Measurements from ENCODE around the gene TMEM220. TPM values are rescaled to one million over a fixed set of nuclear protein-coding genes. Genes with fewer than 3 reads are reported as not detected.

Gene TMEM220
- total RNA-seq, 2 experiments from 2014 or later: 0.86 to 1.7 TPM

DNA sequence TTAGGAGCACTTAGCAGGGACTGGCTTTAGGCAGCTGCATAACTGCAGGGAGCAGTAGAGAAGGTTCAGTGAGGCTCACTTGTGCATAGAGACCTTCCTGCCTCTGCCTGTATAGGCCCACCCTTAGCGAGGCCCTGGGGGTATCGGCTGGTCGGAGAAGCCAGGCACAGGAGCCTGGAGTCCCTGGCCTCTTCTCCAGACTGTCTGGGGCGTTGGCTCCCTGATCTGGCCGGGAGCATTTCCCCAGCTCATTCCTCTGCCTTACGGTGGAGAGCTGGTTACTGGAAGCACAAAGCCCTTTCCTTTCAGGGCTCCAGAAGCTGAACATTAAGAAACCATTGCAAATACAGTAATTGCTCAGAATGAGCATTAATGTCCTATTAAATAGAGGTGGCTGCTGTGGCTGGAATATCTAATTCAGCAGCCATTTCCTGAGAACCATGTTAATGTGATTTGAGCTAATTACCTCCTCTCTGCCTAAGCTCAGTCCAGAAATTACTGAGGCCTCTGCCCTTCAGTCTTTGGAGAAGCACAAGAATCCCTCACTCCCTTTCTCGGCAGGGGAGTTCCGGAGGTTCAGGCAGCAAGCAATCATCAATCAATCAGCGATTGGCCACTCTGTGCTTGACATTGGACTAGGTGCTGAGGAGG lies 18.8 kb upstream of the TMEM220 start:
- Mint-ChIP-seq H3K27me3 (peaks cover 3% of the 10 kb centered on the region), H3K4me3 (no peak overlapping the region)

GRCh38 chr17:10745231-10745630 lies 15.4 kb upstream of the TMEM220 start:
- POLR2A ChIA-PET: no interaction called here
- no peak for DNase-seq
- no peak for ATAC-seq (ENCODE audit: low read depth)
- peaks cover 7% of the 10 kb centered on the region for H3K4me1 Mint-ChIP-seq
- H3K27me3 Mint-ChIP-seq: peaks cover 3% of the 10 kb centered on the region
- no peak overlapping the region for H3K4me3 Mint-ChIP-seq
- no peaks in the 10 kb centered on the region for H3K36me3 Mint-ChIP-seq
- H3K9me3 Mint-ChIP-seq: no peaks in the 10 kb centered on the region
- no peak overlapping the region for H3K27ac Mint-ChIP-seq

More for the DNA sequence above, 18.8 kb upstream of the TMEM220 start:
- ATAC-seq (ENCODE audit: low read depth) (no peak), DNase-seq (no peak)
- Mint-ChIP-seq H3K36me3 (no peaks in the 10 kb centered on the region), H3K27ac (no peak overlapping the region), H3K4me1 (peaks cover 7% of the 10 kb centered on the region), H3K9me3 (no peaks in the 10 kb centered on the region)
- POLR2A ChIA-PET: no interaction called here

DNA sequence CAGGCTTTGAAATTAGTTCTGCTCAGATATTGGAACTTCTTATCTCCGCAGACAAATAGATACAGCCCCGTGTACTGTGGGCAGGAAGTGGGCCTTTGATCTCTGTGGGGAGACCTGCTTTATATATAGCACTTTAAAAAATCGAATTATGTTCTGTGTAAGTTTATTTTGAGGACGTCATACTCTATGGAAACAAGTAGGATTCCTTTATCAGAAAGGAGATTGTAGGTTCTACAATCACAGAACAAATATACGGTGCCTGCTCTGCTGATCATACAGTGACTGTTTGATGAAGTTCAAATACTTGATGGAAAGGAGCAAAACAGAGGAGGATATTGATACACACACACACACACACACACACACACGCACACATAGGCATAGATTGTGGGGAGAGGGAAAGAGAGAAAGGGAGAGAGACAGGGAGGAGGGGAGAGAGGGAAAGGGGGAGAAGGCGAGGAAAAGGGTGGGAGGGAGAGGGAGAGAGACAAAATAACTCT lies 14.7 kb upstream of the TMEM220 start:
- H3K4me1 Mint-ChIP-seq: peaks cover 7% of the 10 kb centered on the region
- H3K4me3 Mint-ChIP-seq: peak overlapping the region; percentile 53
- no peak for DNase-seq
- H3K9me3 Mint-ChIP-seq: no peaks in the 10 kb centered on the region
- POLR2A ChIA-PET: no interaction called here
- peak overlapping the region; percentile 67 for H3K27ac Mint-ChIP-seq
- H3K36me3 Mint-ChIP-seq: no peaks in the 10 kb centered on the region
- ATAC-seq (ENCODE audit: low read depth): peak; percentile 97
- peaks cover 3% of the 10 kb centered on the region for H3K27me3 Mint-ChIP-seq

DNA sequence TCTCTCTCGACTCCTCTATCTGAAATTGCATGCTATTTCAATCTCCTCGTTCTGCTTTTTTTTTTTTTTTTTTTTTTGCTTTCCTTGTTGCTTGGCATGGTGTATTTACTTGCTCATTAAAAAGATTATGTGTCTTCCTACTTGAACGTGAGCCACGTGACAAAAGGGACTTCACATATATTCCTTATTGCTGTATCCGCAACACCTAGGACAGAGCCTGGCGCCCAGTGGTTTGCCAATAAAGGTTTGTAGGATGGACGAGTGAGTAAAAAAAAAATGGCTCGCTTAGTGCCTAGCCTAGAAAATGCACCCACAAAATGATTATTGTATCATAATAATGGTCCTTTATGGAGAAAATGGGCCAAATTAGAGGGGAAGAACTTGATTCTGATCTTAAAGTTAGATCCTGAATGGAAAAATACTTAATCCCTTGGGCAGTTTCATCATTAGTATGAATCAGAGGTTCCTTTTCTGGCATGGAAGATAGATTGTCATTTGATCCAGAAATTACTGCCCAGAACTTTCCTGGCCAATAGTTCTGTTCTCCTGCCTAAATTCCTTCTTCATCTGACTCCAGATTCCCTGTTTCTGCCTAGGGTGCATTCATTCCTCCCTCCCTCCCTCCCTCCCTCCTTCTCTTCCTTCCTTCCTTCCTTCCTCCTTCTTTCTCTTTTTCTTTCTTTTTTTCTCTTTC lies 13.6 kb upstream of the TMEM220 start:
- ATAC-seq (ENCODE audit: low read depth): no peak
- no peaks in the 10 kb centered on the region for H3K27me3 Mint-ChIP-seq
- no peaks in the 10 kb centered on the region for H3K36me3 Mint-ChIP-seq
- DNase-seq: no peak
- no peak overlapping the region for H3K4me3 Mint-ChIP-seq
- H3K27ac Mint-ChIP-seq: no peak overlapping the region
- peaks cover 7% of the 10 kb centered on the region for H3K4me1 Mint-ChIP-seq
- POLR2A ChIA-PET: no interaction called here
- H3K9me3 Mint-ChIP-seq: no peaks in the 10 kb centered on the region

- no peaks in the 10 kb centered on the region for H3K9me3 Mint-ChIP-seq
- no peaks in the 10 kb centered on the region for H3K27me3 Mint-ChIP-seq
- POLR2A ChIA-PET: no interaction called here
- no peak overlapping the region for H3K4me3 Mint-ChIP-seq
- no peak for DNase-seq
- H3K36me3 Mint-ChIP-seq: no peaks in the 10 kb centered on the region
- ATAC-seq (ENCODE audit: low read depth): no peak
- H3K4me1 Mint-ChIP-seq: peaks cover 7% of the 10 kb centered on the region
- H3K27ac Mint-ChIP-seq: no peak overlapping the region
Measured at GRCh38 chr17:10742431-10742830, 12.6 kb upstream of the TMEM220 start.

- H3K4me1 Mint-ChIP-seq: peaks cover 9% of the 10 kb centered on the region
- H3K27me3 Mint-ChIP-seq: no peaks in the 10 kb centered on the region
- H3K36me3 Mint-ChIP-seq: no peaks in the 10 kb centered on the region
- DNase-seq (no peak), ATAC-seq (ENCODE audit: low read depth) (no peak)
- no peak overlapping the region for H3K27ac Mint-ChIP-seq
- H3K4me3 Mint-ChIP-seq: no peak overlapping the region
- H3K9me3 Mint-ChIP-seq: no peaks in the 10 kb centered on the region
- POLR2A ChIA-PET: no interaction called here
Measured at GRCh38 chr17:10741416-10742135, 11.8 kb upstream of the TMEM220 start.

- Mint-ChIP-seq H3K9me3 (no peaks in the 10 kb centered on the region), H3K36me3 (no peaks in the 10 kb centered on the region), H3K27ac (no peak overlapping the region), H3K4me1 (peaks cover 6% of the 10 kb centered on the region), H3K4me3 (no peak overlapping the region), H3K27me3 (no peaks in the 10 kb centered on the region)
- DNase-seq (no peak), ATAC-seq (ENCODE audit: low read depth) (no peak)
- POLR2A ChIA-PET: no interaction called here
Measured at GRCh38 chr17:10739386-10739785, 9.6 kb upstream of the TMEM220 start.

DNA sequence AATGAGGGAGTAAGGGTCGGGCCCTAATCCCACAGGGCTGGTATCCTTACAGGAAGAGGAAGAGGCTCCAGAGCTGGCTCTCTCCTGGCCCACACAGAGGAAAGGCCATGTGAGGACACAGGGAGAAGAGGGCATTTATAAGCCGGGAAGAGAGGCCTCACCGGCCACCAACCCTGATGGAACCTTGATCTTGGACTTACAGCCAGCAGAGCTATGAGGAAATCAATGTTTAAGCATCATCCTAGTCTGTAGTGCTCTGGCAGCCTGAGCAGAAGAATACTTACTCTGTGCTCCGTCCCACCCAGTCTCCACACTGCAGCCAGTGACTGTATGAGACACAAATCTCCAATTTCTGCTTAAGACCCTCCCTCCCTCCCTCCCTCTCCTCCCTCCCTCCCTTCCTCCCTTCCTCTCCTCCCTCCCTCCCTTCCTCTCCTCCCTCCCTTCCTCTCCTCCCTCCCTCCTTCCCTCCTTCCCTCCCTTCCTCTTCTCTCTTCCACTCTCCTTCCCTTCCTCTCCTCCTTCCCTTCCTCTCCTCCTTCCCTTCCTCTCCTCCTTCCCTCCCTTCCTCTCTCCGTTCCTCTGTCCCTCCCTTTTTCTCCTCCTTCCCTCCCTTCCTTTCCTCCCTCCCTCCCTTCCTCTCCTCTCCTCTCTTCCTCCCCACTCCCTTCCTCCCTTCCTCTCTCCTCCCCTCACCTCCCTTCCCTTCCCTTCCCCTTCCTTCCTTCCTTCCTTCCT lies 8.9 kb upstream of the TMEM220 start:
- no peak overlapping the region for H3K27ac Mint-ChIP-seq
- H3K4me1 Mint-ChIP-seq: peaks cover 3% of the 10 kb centered on the region
- no peaks in the 10 kb centered on the region for H3K27me3 Mint-ChIP-seq
- POLR2A ChIA-PET: no interaction called here
- H3K9me3 Mint-ChIP-seq: no peaks in the 10 kb centered on the region
- H3K4me3 Mint-ChIP-seq: no peak overlapping the region
- DNase-seq: no peak
- no peaks in the 10 kb centered on the region for H3K36me3 Mint-ChIP-seq
- ATAC-seq (ENCODE audit: low read depth): no peak

DNA sequence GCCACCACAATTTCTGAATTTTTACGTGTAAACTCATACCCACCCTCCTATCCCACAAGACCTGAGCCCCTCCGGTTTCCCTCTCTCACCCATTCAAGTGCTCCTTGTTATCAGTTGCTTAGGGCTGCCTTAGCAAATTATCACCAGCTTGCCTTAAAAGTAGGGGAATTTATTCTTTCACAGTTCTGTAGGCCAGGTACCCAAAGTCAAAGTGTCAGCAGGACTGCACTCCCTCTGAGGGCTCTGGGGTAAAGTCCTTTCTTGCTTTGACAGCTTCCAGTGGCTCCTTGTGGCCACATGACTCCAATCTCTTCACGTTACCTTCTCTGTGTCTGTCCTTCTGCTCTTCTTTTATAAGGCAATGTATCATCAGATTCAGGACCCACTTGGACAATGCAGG lies 7.9 kb upstream of the TMEM220 start:
- H3K9me3 Mint-ChIP-seq: no peaks in the 10 kb centered on the region
- no peak for DNase-seq
- H3K4me1 Mint-ChIP-seq: peaks cover 3% of the 10 kb centered on the region
- no peaks in the 10 kb centered on the region for H3K27me3 Mint-ChIP-seq
- H3K36me3 Mint-ChIP-seq: no peaks in the 10 kb centered on the region
- no peak overlapping the region for H3K4me3 Mint-ChIP-seq
- H3K27ac Mint-ChIP-seq: no peak overlapping the region
- no peak for ATAC-seq (ENCODE audit: low read depth)
- POLR2A ChIA-PET: interaction anchor here (1.1 kb wide), 1 partner anchor 8 kb away, joined by 3 read pairs; no protein-coding TSS in a partner anchor

- Mint-ChIP-seq H3K4me1 (peaks cover 3% of the 10 kb centered on the region), H3K27me3 (no peaks in the 10 kb centered on the region), H3K9me3 (no peaks in the 10 kb centered on the region), H3K36me3 (no peaks in the 10 kb centered on the region), H3K27ac (no peak overlapping the region), H3K4me3 (no peak overlapping the region)
- DNase-seq (peak; percentile 37), ATAC-seq (ENCODE audit: low read depth) (peak; percentile 73)
- POLR2A ChIA-PET: interaction anchor here (1.1 kb wide), 1 partner anchor 9 kb away, joined by 3 read pairs; no protein-coding TSS in a partner anchor
Measured at GRCh38 chr17:10737168-10737622, 7.4 kb upstream of the TMEM220 start.

GRCh38 chr17:10735821-10736220 lies 6.0 kb upstream of the TMEM220 start:
- H3K4me1 Mint-ChIP-seq: peaks cover 6% of the 10 kb centered on the region
- no peaks in the 10 kb centered on the region for H3K36me3 Mint-ChIP-seq
- ATAC-seq (ENCODE audit: low read depth) (no peak), DNase-seq (no peak)
- POLR2A ChIA-PET: no interaction called here
- H3K27ac Mint-ChIP-seq: no peak overlapping the region
- no peaks in the 10 kb centered on the region for H3K9me3 Mint-ChIP-seq
- no peaks in the 10 kb centered on the region for H3K27me3 Mint-ChIP-seq
- no peak overlapping the region for H3K4me3 Mint-ChIP-seq

DNA sequence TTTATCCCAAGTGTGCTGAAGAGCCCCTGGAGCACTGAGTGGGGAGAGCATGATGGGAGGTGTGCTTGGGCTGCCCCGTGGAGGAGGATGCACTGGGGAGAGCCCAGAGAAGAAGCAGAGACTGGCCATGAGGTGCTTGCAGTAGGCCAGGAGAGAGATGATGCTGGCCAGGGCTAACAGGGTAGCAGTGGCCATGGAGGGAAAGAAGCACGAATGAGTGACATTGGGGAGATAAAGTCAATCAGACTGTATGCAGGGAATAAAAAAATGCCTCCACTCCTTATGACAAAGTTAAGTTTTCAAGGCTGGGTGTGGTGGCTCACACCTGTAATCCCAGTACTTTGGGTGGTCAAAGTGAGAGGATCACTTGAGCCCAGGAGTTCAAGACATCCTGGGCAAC lies 5.4 kb upstream of the TMEM220 start:
- ATAC-seq (ENCODE audit: low read depth): no peak
- no peak for DNase-seq
- POLR2A ChIA-PET: no interaction called here
- H3K27ac Mint-ChIP-seq: no peak overlapping the region
- peaks cover 7% of the 10 kb centered on the region for H3K4me1 Mint-ChIP-seq
- H3K4me3 Mint-ChIP-seq: no peak overlapping the region
- no peaks in the 10 kb centered on the region for H3K36me3 Mint-ChIP-seq
- H3K9me3 Mint-ChIP-seq: no peaks in the 10 kb centered on the region
- no peaks in the 10 kb centered on the region for H3K27me3 Mint-ChIP-seq

- POLR2A ChIA-PET: no interaction called here
- no peak overlapping the region for H3K27ac Mint-ChIP-seq
- H3K27me3 Mint-ChIP-seq: no peaks in the 10 kb centered on the region
- DNase-seq (no peak), ATAC-seq (ENCODE audit: low read depth) (no peak)
- H3K4me1 Mint-ChIP-seq: peaks cover 10% of the 10 kb centered on the region
- no peak overlapping the region for H3K4me3 Mint-ChIP-seq
- no peaks in the 10 kb centered on the region for H3K36me3 Mint-ChIP-seq
- no peaks in the 10 kb centered on the region for H3K9me3 Mint-ChIP-seq
Measured at GRCh38 chr17:10733666-10734065, 3.8 kb upstream of the TMEM220 start.

All from activated naive CD8-positive, alpha-beta T cell treated with anti-CD3 and anti-CD28 coated beads, Interleukin-2, amount 10 ng/mL, durations not matched to agents 7 days and 5 days (primary cell).